Right ventricle myocardium superior (tissue), 1 donor: ENCODE measurements around the gene ATAD2B. TPM values are rescaled to one million over a fixed set of nuclear protein-coding genes. Genes with fewer than 3 reads are reported as not detected.
"Not testable (repeated sequence)": the region's sequence is repeated elsewhere in the genome, so short reads cannot be mapped to it uniquely, and the experiment has no call there.

Source experiments
- ATAC-seq: fragments of 200-7000 bp; cut with Tn5 transposase; one replicate; pipeline ENCODE4 v1.9.1; 2020; ENCODE audit warnings: mild to moderate bottlenecking; ENCODE audit not compliant: poor library complexity
- DNase-seq: peaks from one replicate; pipeline ENCODE4 v3.0.0-alpha.2; 2020
- intact Hi-C: fragments of 100-400 bp; cut with DNase I; formaldehyde crosslinking; loops from one replicate; pipeline ENCODE4 v1.11.2; 2022
- long read RNA-seq: library from polyadenylated mRNA; unstranded; transcript quantifications from one replicate; pipeline ENCODE4 v2.0.0, GENCODE V29; 2021
- total RNA-seq: library from RNA; stranded (reverse); fragmentation: NEBNext Ultra II Directional; extraction: Animal tissue kit (Norgen Biotek cat#: 25700); gene quantifications from one replicate; pipeline ENCODE4 v1.2.1, GENCODE V29; 2021
- donor health status: DM: no; HTN: yes; CAD: no; lungs with severe emphysema.

ATAD2B gene
- total RNA-seq: 6.1 TPM
- long read RNA-seq, partial matches to known transcripts: 1 of 5 reads
- long read RNA-seq, other reads (novel, unspliced or antisense): 4 of 5 reads

- intact Hi-C loops: loop anchor here (5.0 kb wide), 1 partner anchor 150 kb away; the partner anchor contains the start of gene SF3B6
- DNase-seq: peak; percentile 95
- ATAC-seq: peak; percentile 98
Measured at GRCh38 chr2:23926750-23927571, at the start of gene ATAD2B. ATAD2B (minus strand) TSS chr2:23927123; CDS start chr2:23926770, 353 bp downstream.

- DNase-seq (no peak), ATAC-seq (no peak)
- intact Hi-C loops: no loop called here
Measured at GRCh38 chr2:23967846-23968245, 40.9 kb upstream of the ATAD2B start.

GRCh38 chr2:23954325-23955014, 27.5 kb upstream of the ATAD2B start:
- ATAC-seq (peak; percentile 72), DNase-seq (no peak)
- intact Hi-C loops: no loop called here

DNA sequence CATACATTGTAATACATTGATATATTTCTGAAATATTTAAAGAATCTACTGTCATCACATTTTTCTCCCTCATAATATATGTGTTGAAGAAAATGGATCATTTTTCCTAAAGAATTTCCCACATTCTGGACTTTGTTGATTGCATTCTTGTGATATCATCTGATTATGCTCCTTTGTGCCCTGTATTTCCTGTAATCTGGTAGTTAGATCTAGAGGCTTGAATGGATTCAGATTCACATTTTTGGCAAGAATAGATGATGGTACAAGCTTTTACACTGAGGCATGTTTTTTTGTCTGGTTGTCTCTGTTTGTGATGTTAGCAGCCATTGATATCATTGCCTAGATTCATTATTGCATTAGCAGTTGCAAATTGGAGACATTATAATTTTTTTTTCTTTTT, 26.7 kb upstream of the ATAD2B start:
- DNase-seq (no peak), ATAC-seq (no peak)
- intact Hi-C loops: no loop called here

DNA sequence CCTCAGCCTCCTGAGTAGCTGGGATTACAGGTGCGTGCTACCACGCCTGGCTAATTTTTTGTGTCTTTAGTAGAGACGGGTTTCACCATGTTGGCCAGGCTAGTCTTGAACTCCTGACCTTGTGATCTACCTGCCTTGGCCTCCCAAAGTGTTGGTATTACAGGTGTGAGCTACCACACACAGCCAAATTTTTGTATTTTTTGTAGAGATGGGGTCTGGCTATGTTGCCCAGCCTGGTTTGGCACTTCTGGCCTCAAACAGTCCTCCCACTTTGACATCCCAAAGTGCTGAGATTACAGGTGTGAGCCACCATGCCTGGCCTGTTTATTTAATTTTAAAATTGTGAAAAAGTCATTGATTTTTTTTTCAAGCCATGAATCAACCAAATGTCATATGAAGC, 25.6 kb upstream of the ATAD2B start:
- intact Hi-C loops, DNase-seq, ATAC-seq: not testable (repeated sequence)

DNA sequence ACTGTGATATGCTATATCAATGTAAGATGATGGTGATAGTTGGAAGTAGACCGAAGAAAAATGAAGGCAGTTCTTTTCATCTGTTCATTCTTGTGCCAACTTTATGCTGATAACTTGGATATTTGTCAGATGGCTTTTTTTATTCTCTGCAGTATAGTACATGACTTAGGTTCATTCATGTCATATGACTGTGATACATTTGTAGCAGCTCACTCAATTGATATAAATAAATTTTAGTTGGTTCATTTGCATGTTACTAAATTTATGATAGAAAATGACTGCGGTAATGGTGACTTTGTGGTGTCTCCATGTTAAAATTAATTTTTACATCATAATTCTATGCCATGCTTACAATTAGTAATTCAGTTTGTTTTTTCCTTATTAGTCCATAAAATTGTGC, 20.4 kb upstream of the ATAD2B start:
- intact Hi-C loops: no loop called here
- DNase-seq (no peak), ATAC-seq (no peak)

DNA sequence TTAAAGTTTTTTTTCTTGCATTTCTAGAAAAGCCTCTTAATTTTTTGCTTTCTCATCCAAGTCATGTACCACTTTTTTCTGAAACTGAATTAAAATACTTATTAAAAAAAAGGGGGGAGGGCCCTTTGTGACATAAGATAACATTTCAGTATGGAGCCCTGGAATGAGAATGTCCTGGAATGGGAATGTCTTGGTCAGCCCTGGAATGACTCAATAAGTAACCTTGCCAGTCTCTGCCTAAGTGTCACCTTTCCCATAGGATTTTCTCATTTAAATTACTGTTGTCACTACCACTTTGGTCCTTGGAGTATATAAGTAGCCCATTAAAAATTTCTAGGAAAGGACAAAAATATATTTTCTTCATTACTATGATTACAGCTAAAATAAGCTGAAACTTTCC, 18.1 kb upstream of the ATAD2B start:
- intact Hi-C loops: no loop called here
- no peak for ATAC-seq
- DNase-seq: no peak

- intact Hi-C loops: no loop called here
- DNase-seq (no peak), ATAC-seq (peak; percentile 14)
Measured at GRCh38 chr2:23944527-23944926, 17.6 kb upstream of the ATAD2B start.

DNA sequence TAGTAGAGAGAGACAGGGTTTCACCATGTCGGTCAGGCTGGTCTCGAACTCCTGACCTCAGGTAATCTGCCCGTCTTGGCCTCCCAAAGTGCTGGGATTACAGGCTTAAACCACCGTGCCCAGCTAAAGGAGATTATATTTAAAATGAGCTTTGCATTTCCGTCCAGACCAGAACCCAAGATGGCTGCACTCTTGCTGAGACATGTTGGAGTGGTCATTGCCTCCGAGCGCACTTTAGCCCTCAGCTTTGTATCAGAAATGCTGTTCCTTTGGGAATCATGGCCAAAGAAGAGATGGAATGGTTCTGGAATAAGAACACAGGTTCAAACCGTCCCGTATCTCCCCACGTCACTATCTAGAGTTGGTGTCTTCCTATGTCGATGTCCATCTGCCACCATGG, 16.7 kb upstream of the ATAD2B start:
- DNase-seq (no peak), ATAC-seq (no peak)
- intact Hi-C loops: no loop called here

DNA sequence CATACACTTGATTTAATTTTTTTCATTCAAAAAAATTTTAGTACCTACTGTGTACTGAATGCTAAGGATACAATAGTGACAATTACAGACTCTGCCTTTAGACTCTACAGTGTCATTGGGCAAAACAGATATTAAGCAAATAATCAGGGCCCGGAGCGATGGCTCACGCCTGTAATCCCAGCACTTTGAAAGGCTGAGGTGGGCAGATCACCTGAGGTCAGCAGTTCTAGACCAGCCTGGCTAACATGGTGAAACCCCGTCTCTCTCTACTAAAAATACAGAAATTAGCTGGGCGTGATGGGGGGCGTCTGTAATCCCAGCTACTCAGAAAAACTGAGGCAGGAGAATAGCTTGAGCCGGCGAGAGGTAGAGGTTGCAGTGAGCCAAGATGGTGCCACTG, 14.7 kb upstream of the ATAD2B start:
- no peak for ATAC-seq
- no peak for DNase-seq
- intact Hi-C loops: no loop called here

DNA sequence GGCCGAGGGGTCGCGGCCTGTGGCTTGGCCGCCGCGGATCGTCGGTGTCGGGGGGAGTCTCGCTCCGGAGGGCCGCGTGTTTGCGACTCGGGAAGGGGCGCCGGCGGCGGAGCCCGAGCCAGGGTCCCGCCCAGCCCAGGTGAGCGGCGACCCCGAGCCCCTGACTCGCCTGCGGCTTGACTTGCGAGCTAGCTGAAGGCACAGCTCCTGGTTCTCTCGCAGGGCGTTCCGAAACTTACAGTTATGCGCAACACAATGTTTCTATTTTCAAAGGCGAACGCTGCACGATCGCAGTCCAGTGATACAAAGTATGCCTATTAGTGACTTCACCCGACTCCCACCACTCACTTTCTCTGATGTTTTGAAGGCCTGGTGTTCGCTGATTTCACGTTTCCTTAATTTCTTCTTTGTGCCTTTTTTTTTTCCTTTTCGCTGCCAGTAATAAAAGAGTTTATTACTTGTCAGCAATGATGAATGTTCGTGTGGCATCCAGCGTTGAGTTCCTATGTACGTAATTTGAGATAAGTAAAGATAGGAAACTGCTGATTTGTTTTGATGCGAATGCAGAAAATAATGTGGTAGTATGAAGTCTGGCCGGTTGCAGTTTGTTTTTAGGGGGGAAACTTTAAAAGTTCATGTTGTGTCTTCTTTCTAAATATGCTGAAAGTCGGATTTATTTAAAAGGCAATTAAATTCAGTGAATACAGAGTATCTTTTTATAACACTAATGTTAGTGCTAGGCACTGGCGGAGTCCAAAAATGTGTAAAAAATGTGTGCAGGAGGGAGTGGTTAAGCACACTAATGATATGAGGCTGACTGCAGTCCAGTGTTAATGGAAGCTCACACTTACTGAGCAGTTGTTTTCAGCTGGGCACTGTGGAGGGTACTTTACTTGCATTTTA, 14.0 kb upstream of the ATAD2B start:
- ATAC-seq (peak; percentile 42), DNase-seq (no peak)
- intact Hi-C loops: no loop called here

GRCh38 chr2:23939987-23940717, 13.2 kb upstream of the ATAD2B start, which contains the start of gene UBXN2A:
UBXN2A (plus strand) TSS chr2:23940463; CDS start chr2:23958315, 17,852 bp downstream.
- ATAC-seq (peak; percentile 95), DNase-seq (peak; percentile 88)
- intact Hi-C loops: no loop called here

- intact Hi-C loops: no loop called here
- DNase-seq: no peak
- no peak for ATAC-seq
Measured at GRCh38 chr2:23934259-23934658, 7.3 kb upstream of the ATAD2B start.

- intact Hi-C loops: loop anchor here (5.0 kb wide), 1 partner anchor 151 kb away; the partner anchor contains the start of gene SF3B6
- peak; percentile 51 for ATAC-seq
- peak; percentile 67 for DNase-seq
Measured at GRCh38 chr2:23926290-23926749, 603 bp downstream of the ATAD2B start.

- DNase-seq: peak; percentile 49
- ATAC-seq: peak; percentile 58
- intact Hi-C loops: loop anchor here (5.0 kb wide), 1 partner anchor 152 kb away; the partner anchor contains the start of gene SF3B6
Measured at GRCh38 chr2:23925702-23926289, 1.1 kb downstream of the ATAD2B start.

DNA sequence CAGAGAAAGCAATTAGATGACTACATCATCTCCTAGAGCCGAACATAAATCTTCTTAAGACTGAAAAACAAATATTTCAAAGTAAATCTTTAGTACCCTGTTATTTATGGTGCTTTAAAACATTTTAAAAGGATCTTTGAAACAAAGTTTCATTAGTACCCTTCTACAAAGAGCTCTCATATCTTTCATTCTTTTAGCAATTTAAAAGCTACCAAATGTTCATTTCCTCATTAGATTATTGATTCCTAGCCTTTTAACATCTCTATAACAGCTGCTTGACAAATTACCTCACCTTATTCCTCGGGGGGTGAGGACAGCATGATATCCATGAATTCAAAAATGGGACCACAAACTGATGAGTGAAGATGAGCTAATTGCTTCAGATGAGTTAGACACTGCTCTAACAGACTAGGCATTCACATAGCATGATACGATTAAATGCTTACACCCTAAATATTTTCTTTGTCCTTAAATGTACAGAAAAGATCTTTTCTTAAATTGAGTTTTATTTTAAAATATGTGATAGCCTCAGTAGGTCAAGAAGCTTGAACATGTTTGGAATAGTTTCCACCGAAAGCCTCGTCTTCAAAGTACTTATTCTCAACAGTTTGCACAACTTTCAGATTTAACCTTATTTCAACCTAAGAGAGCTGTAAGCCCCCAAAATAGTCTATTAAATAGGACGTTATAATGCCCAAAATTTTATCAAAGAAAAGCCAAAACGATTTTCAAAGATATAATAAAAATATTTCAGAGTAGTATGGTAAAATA, 2.1 kb downstream of the ATAD2B start:
- no peak for DNase-seq
- intact Hi-C loops: loop anchor here (5.0 kb wide), 1 partner anchor 153 kb away; the partner anchor contains the start of gene SF3B6
- ATAC-seq: no peak
